ENCODE data around the gene TMEM131.

The TMEM131 gene

DNA sequence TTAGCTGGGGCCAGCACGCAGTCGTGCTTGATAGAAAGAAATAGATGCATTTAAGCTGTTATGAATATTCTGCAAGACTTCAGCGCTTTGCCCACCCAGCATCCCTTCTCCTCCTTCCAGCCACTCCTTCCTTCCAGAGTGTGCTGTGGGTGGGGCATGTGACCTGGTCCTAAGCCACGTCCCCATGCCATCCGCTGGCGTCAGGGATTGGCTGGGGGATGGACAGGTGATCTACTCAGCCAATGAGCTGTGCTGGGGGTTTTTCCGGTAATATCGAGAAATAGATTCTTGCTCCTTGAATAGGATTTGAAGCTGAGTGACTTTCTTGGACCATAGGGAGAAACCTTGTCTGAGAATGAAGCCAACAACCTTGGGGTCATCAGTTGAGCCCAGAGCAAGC lies 287.1 kb downstream of the TMEM131 start:
- no peak for DNase-seq (ENCODE audit: low read depth, low spot score)

DNA sequence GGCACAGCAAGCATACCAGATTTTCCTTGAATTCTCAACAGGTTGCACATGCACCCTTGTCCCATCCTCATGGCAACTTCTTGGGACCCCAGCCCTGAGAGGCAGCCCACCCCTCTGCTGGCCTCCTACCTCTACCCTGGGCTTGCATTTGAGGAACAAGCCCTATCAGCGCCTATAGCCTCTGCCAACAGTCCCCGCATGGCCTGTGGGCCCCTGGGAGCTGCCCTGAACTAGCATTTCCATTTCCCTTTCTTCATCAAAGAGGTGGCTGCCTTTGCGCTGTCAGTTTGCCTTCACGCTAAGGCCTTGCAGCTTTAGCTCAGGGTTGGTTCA lies 287.7 kb downstream of the TMEM131 start:
- no peak for DNase-seq (ENCODE audit: low read depth, low spot score)

DNA sequence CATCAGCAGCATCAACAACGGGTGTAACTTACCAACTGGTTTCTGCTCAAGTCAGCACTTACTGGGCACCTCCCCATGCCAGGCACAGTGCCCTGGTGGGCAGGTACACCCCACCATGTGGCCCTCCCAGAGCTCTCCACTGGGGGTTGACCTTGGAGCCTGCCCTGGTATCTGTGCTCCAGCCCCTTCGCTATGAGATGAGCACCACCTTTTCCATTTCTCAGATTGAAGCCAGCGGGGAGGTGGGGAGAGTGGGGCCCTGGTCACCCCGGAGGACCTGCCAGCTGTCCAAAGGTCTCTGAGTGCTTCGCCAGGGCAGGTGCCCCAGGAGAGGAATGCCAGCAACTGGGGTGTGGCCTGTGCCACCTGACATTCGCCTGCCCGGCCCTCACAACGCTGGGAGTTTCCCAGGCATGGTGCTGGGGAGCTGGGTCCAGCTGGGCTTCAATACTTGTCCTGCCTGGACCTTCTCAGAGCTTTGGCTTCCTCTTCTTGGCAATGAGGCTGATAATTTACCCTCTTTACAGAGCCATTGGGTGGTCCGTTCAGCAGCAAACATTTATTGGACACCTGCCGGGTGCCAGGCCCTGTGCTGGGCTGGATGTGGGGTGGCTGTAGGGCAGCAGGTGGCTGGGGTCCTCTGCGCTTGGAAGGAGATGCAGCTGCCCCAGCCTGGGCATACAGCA lies 288.2 kb downstream of the TMEM131 start:
- DNase-seq (ENCODE audit: low read depth, low spot score), result no peak

DNA sequence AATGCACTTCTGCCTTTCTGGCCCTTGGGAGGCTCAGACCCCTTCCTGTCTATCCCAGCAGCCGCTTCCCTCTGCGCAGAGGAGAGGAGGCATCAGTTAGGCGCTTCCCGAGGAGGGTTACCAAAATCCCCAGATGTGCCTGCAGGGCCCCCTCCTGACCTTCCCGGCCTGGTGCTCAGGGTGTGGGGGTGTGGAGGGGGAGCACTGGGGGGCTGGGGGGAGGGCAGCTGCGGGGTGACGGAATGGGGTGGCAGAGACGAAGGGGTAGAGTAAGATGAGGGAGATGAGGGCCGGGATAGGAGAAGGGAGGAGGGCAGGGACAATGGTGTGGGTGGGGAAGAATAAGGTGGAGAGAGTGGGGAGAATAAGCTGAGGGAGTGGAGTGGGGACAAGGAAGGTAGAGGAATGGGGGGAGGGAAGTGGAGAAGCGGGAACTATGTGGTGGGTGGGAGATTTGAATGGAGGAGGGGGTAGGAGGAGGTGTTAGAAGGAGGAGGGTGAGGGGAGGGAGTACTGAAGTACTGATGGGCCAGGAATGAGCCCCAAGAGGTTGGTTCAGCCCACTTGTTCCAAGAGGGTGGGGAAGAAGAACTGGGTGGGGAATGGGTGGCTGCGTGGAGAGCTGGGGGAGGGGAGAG lies 288.9 kb downstream of the TMEM131 start:
- DNase-seq (ENCODE audit: low read depth, low spot score), result no peak

Data from activated naive CD8-positive, alpha-beta T cell treated with anti-CD3 and anti-CD28 coated beads, Interleukin-2, amount 50 U/mL, for 16 hours (primary cell).